Hematopoietic multipotent progenitor cell treated with erythropoietin and hydrocortisone succinate and interleukin-3 and kit ligand, for 17 days (in vitro differentiated cells): Measurements from ENCODE around the gene ABCB11.
"Not testable (repeated sequence)": the region's sequence is repeated elsewhere in the genome, so short reads cannot be mapped to it uniquely, and the experiment has no call there.

Source experiments
- DNase-seq: peaks from one replicate; pipeline ENCODE4 v3.0.0-alpha.2; 2015; ENCODE audit warnings: low spot score

Gene ABCB11

GRCh38 chr2:169031202-169031601 lies at the start of gene ABCB11:
TSS of gene ABCB11 (minus strand) at chr2:169031324. CDS start at chr2:169018125, 13,199 bp downstream.
- DNase-seq: no peak

GRCh38 chr2:169080250-169081069 lies 49.3 kb upstream of the ABCB11 start:
- no peak for DNase-seq

GRCh38 chr2:169077674-169078240 lies 46.6 kb upstream of the ABCB11 start:
- no peak for DNase-seq

- DNase-seq: no peak
These were observed 43.0 kb upstream of the ABCB11 start for GRCh38 chr2:169073963-169074751.

GRCh38 chr2:169073211-169073962 lies 42.3 kb upstream of the ABCB11 start:
- DNase-seq: no peak

GRCh38 chr2:169072163-169072925 lies 41.2 kb upstream of the ABCB11 start:
- DNase-seq: peak; percentile 10

- no peak for DNase-seq
These were observed 40.3 kb upstream of the ABCB11 start for GRCh38 chr2:169071455-169071854.

- no peak for DNase-seq
These were observed 38.7 kb upstream of the ABCB11 start for GRCh38 chr2:169069833-169070232.

GRCh38 chr2:169069341-169069740 lies 38.2 kb upstream of the ABCB11 start, which contains the start of gene DHRS9:
TSS of gene DHRS9 (plus strand) at chr2:169069563. CDS start at chr2:169081582, 12,019 bp downstream.
- DNase-seq: no peak

GRCh38 chr2:169066897-169067296 lies 35.8 kb upstream of the ABCB11 start:
- DNase-seq: no peak

GRCh38 chr2:169065864-169066517 lies 34.9 kb upstream of the ABCB11 start:
- DNase-seq: no peak

- no peak for DNase-seq
These were observed 34.3 kb upstream of the ABCB11 start for GRCh38 chr2:169065422-169065821.

- DNase-seq: not testable (repeated sequence)
These were observed 33.1 kb upstream of the ABCB11 start for GRCh38 chr2:169064199-169064598.

- not testable (repeated sequence) for DNase-seq
These were observed 23.5 kb upstream of the ABCB11 start for GRCh38 chr2:169054575-169054974.

- no peak for DNase-seq
These were observed 19.5 kb upstream of the ABCB11 start for GRCh38 chr2:169050476-169051240.

- no peak for DNase-seq
These were observed 18.0 kb upstream of the ABCB11 start for GRCh38 chr2:169049142-169049541.

GRCh38 chr2:169047256-169048250 lies 16.4 kb upstream of the ABCB11 start:
- DNase-seq: no peak

- no peak for DNase-seq
These were observed 15.5 kb upstream of the ABCB11 start for GRCh38 chr2:169046440-169047151.
